Activated CD8-positive, alpha-beta T cell treated with anti-CD3 and anti-CD28 coated beads, Interleukin-2, amount 10 ng/mL, durations not matched to agents 7 days and 5 days (primary cell): ENCODE data around the gene CFAP119. TPM values are rescaled to one million over a fixed set of nuclear protein-coding genes. Genes with fewer than 3 reads are reported as not detected.

Experiments
- ATAC-seq: fragments of 150-1000 bp; cut with Tn5 transposase; one replicate; pipeline ENCODE4 v1.10.0; 2021; ENCODE audit warnings: moderate library complexity
- CTCF ChIA-PET: fragments of 350-600 bp; sonication (Branson Sonifier 250); formaldehyde crosslinking; loops from one replicate; lab custom pipeline; 2021; ENCODE audit warnings: antibody characterized with exemption; lab: Charles Lee
- POLR2A ChIA-PET: fragments of 350-600 bp; sonication (Branson Sonifier 250); formaldehyde crosslinking; loops from one replicate; lab custom pipeline; 2021; ENCODE audit warnings: antibody characterized with exemption; lab: Charles Lee
- DNase-seq: peaks from one replicate; pipeline ENCODE4 v3.0.0-alpha.2; 2020
- H3K27ac Mint-ChIP-seq: one replicate; pipeline ENCODE4 v1.8.0; 2021; ENCODE audit warnings: mild to moderate bottlenecking, mixed read lengths
- H3K27me3 Mint-ChIP-seq: one replicate; pipeline ENCODE4 v1.8.0; 2021; ENCODE audit warnings: low read depth, mixed read lengths
- H3K36me3 Mint-ChIP-seq: one replicate; pipeline ENCODE4 v1.8.0; 2021; ENCODE audit warnings: low read depth, mixed read lengths
- H3K4me1 Mint-ChIP-seq: one replicate; pipeline ENCODE4 v1.8.0; 2021; ENCODE audit warnings: low read depth, mixed read lengths
- H3K4me3 Mint-ChIP-seq: one replicate; pipeline ENCODE4 v1.8.0; 2021; ENCODE audit warnings: mild to moderate bottlenecking, mixed read lengths
- H3K9me3 Mint-ChIP-seq: one replicate; pipeline ENCODE4 v1.8.0; 2022; ENCODE audit warnings: mixed read lengths; ENCODE audit not compliant: insufficient read depth
- total RNA-seq, 2 experiments: library from RNA; stranded (reverse); gene quantifications; one replicate each; pipeline ENCODE4 v1.2.3, GENCODE V29; 2021

Gene CFAP119
- total RNA-seq, 2 experiments from 2014 or later: 4.4 to 4.8 TPM

DNA sequence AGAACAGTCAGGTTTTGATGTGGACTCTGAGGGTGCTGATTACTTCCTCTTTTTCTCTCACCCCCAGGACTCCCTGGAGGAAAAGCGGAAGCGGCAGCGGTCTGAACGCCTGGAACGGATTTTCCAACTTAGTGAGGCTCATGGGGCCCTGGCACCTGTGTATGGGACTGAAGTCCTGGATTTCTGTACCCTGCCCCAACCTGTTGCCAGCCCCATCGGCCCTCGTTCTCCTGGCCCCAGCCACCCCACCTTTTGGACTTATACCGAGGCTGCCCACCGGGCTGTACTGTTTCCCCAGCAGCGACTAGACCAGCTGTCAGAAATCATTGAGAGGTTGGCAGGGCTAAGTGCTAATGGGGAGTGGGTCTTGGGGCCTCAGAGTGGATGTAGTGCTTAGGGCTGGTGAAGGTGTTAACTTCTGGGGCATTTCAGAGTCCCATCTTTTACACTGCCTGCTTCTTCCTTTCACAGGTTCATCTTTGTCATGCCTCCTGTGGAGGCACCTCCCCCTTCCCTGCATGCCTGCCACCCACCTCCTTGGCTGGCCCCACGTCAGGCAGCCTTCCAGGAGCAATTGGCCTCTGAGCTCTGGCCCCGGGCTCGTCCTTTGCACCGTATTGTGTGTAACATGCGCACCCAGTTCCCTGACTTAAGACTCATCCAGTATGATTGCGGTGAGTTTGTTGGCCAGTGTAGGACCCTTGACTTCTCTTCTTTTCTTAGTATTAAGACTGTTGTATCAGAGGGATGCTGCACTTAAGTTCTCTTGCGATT lies 32.8 kb downstream of the CFAP119 start:
- ChIA-PET POLR2A (interaction anchor here (0.7 kb wide), 1 partner anchor 172 kb away, joined by 5 read pairs; no protein-coding TSS in a partner anchor), CTCF (interaction anchor here (1.1 kb wide), 1 partner anchor 18 kb away, joined by 3 read pairs; no protein-coding TSS in a partner anchor)
- H3K9me3 Mint-ChIP-seq: no peaks in the 10 kb centered on the region
- ATAC-seq: no peak
- no peaks in the 10 kb centered on the region for H3K27me3 Mint-ChIP-seq
- H3K4me1 Mint-ChIP-seq: peaks cover 3% of the 10 kb centered on the region
- H3K36me3 Mint-ChIP-seq: peaks cover 56% of the 10 kb centered on the region
- DNase-seq: no peak
- H3K27ac Mint-ChIP-seq: peak overlapping the region; percentile 43
- no peak overlapping the region for H3K4me3 Mint-ChIP-seq

- ChIA-PET POLR2A (interaction anchor here (1.0 to 1.3 kb wide), 2 partner anchors 16 to 20 kb away, joined by 3 to 4 read pairs; partner anchors contain the start of gene PHKG2), CTCF (no interaction called here)
- Mint-ChIP-seq H3K4me3 (no peak overlapping the region), H3K4me1 (peaks cover 3% of the 10 kb centered on the region), H3K27ac (no peak overlapping the region), H3K36me3 (peaks cover 60% of the 10 kb centered on the region), H3K9me3 (no peaks in the 10 kb centered on the region), H3K27me3 (no peaks in the 10 kb centered on the region)
- DNase-seq: no peak
- ATAC-seq: no peak
Measured at GRCh38 chr16:30728321-30728720, 33.5 kb downstream of the CFAP119 start.

DNA sequence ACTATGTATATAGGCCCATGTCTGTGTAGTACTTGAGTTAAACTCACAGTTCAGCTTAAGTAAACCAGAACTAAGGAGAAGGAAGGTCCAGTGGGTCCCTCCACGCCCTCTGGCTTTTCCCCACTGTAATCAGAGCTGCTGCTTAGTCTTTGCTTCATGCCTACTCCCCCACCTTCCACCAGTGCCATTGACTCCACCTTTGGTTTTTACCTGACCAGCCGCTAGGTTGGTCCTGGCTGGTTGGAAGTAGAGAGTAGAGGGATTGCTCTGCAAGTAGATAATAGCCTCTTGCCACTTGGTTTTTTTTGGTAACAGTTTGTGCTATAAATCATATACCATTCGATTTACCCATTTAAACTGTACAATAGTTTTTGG lies 36.5 kb downstream of the CFAP119 start:
- no peak for ATAC-seq
- CTCF ChIA-PET: interaction anchor here (1.2 kb wide), 1 partner anchor 9 kb away, joined by 5 read pairs; no protein-coding TSS in a partner anchor
- peaks cover 3% of the 10 kb centered on the region for H3K4me1 Mint-ChIP-seq
- no peak overlapping the region for H3K4me3 Mint-ChIP-seq
- no peaks in the 10 kb centered on the region for H3K9me3 Mint-ChIP-seq
- POLR2A ChIA-PET: interaction anchor here (1.2 kb wide), 1 partner anchor 12 kb away, joined by 4 read pairs; no protein-coding TSS in a partner anchor
- peaks cover 75% of the 10 kb centered on the region for H3K36me3 Mint-ChIP-seq
- H3K27me3 Mint-ChIP-seq: no peaks in the 10 kb centered on the region
- no peak overlapping the region for H3K27ac Mint-ChIP-seq
- DNase-seq: no peak

- Mint-ChIP-seq H3K4me1 (peaks cover 3% of the 10 kb centered on the region), H3K9me3 (no peaks in the 10 kb centered on the region), H3K27me3 (no peaks in the 10 kb centered on the region), H3K27ac (no peak overlapping the region), H3K4me3 (no peak overlapping the region), H3K36me3 (peaks cover 76% of the 10 kb centered on the region)
- ChIA-PET CTCF (interaction anchor here (1.2 to 1.6 kb wide), 2 partner anchors 10 to 23 kb away, joined by 5 read pairs; partner anchors contain the start of gene PHKG2), POLR2A (interaction anchor here (1.2 to 1.3 kb wide), 2 partner anchors 8 to 13 kb away, joined by 3 to 4 read pairs; no protein-coding TSS in a partner anchor)
- ATAC-seq: no peak
- DNase-seq: no peak
Measured at GRCh38 chr16:30724641-30725417, 37.0 kb downstream of the CFAP119 start.

DNA sequence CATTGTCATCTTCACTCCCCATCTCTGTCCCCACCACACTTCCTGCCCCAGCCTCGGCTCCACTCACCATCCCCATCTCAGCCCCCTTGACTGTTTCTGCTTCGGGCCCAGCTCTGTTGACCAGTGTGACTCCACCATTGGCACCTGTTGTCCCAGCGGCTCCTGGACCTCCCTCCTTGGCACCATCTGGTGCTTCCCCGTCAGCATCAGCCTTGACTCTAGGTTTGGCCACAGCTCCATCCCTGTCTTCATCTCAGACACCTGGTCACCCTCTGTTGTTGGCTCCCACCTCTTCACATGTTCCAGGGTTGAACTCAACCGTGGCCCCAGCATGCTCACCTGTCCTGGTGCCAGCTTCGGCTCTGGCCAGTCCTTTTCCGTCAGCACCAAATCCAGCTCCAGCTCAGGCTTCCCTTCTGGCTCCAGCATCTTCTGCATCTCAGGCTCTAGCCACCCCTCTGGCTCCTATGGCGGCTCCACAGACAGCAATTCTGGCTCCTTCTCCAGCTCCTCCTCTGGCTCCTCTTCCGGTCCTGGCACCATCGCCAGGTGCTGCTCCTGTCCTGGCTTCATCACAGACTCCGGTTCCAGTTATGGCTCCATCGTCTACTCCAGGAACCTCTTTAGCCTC lies 38.0 kb downstream of the CFAP119 start:
- ChIA-PET POLR2A (interaction anchor here (1.3 kb wide), 1 partner anchor 9 kb away, joined by 3 read pairs; no protein-coding TSS in a partner anchor), CTCF (interaction anchor here (1.2 to 1.6 kb wide), 2 partner anchors 11 to 24 kb away, joined by 5 read pairs; partner anchors contain the start of gene PHKG2)
- ATAC-seq: no peak
- peaks cover 73% of the 10 kb centered on the region for H3K36me3 Mint-ChIP-seq
- H3K4me1 Mint-ChIP-seq: no peaks in the 10 kb centered on the region
- H3K4me3 Mint-ChIP-seq: no peak overlapping the region
- H3K27ac Mint-ChIP-seq: no peak overlapping the region
- DNase-seq: no peak
- H3K9me3 Mint-ChIP-seq: no peaks in the 10 kb centered on the region
- H3K27me3 Mint-ChIP-seq: no peaks in the 10 kb centered on the region

- ChIA-PET CTCF (no interaction called here), POLR2A (no interaction called here)
- H3K4me3 Mint-ChIP-seq: no peak overlapping the region
- no peak for DNase-seq
- no peaks in the 10 kb centered on the region for H3K9me3 Mint-ChIP-seq
- no peaks in the 10 kb centered on the region for H3K27me3 Mint-ChIP-seq
- H3K27ac Mint-ChIP-seq: no peak overlapping the region
- H3K36me3 Mint-ChIP-seq: peaks cover 69% of the 10 kb centered on the region
- ATAC-seq: no peak
- H3K4me1 Mint-ChIP-seq: no peaks in the 10 kb centered on the region
Measured at GRCh38 chr16:30722916-30723315, 38.9 kb downstream of the CFAP119 start.

- CTCF ChIA-PET: no interaction called here
- peaks cover 70% of the 10 kb centered on the region for H3K36me3 Mint-ChIP-seq
- POLR2A ChIA-PET: interaction anchor here (0.6 kb wide), 1 partner anchor 92 kb away, joined by 3 read pairs; no protein-coding TSS in a partner anchor
- ATAC-seq (no peak), DNase-seq (no peak)
- H3K4me3 Mint-ChIP-seq: no peak overlapping the region
- H3K9me3 Mint-ChIP-seq: no peaks in the 10 kb centered on the region
- H3K4me1 Mint-ChIP-seq: no peaks in the 10 kb centered on the region
- no peaks in the 10 kb centered on the region for H3K27me3 Mint-ChIP-seq
- no peak overlapping the region for H3K27ac Mint-ChIP-seq
Measured at GRCh38 chr16:30722443-30722842, 39.4 kb downstream of the CFAP119 start.

GRCh38 chr16:30721606-30722005 lies 40.3 kb downstream of the CFAP119 start:
- H3K9me3 Mint-ChIP-seq: no peaks in the 10 kb centered on the region

GRCh38 chr16:30721167-30721566 lies 40.7 kb downstream of the CFAP119 start:
- Mint-ChIP-seq H3K27ac (no peak overlapping the region), H3K36me3 (peaks cover 76% of the 10 kb centered on the region), H3K4me1 (peaks cover 12% of the 10 kb centered on the region), H3K27me3 (no peaks in the 10 kb centered on the region), H3K9me3 (no peaks in the 10 kb centered on the region), H3K4me3 (no peak overlapping the region)
- DNase-seq: no peak
- no peak for ATAC-seq
- POLR2A ChIA-PET: interaction anchor here (1.2 to 1.3 kb wide), 2 partner anchors 11 kb away, joined by 3 read pairs; no protein-coding TSS in a partner anchor
- CTCF ChIA-PET: no interaction called here

More at GRCh38 chr16:30721606-30722005, 40.3 kb downstream of the CFAP119 start:
- Mint-ChIP-seq H3K4me1 (peaks cover 8% of the 10 kb centered on the region), H3K36me3 (peaks cover 72% of the 10 kb centered on the region), H3K27me3 (no peaks in the 10 kb centered on the region), H3K27ac (no peak overlapping the region), H3K4me3 (no peak overlapping the region)
- CTCF ChIA-PET: no interaction called here
- DNase-seq: no peak
- no peak for ATAC-seq
- POLR2A ChIA-PET: interaction anchor here (1.2 to 1.3 kb wide), 2 partner anchors 11 kb away, joined by 3 read pairs; no protein-coding TSS in a partner anchor

GRCh38 chr16:30720694-30721093 lies 41.2 kb downstream of the CFAP119 start:
- ChIA-PET POLR2A (interaction anchor here (1.3 kb wide), 1 partner anchor 11 kb away, joined by 3 read pairs; no protein-coding TSS in a partner anchor), CTCF (no interaction called here)
- no peaks in the 10 kb centered on the region for H3K27me3 Mint-ChIP-seq
- H3K4me1 Mint-ChIP-seq: peaks cover 17% of the 10 kb centered on the region
- DNase-seq (no peak), ATAC-seq (no peak)
- no peaks in the 10 kb centered on the region for H3K9me3 Mint-ChIP-seq
- H3K27ac Mint-ChIP-seq: peak overlapping the region; percentile 13
- H3K36me3 Mint-ChIP-seq: peaks cover 77% of the 10 kb centered on the region
- no peak overlapping the region for H3K4me3 Mint-ChIP-seq

DNA sequence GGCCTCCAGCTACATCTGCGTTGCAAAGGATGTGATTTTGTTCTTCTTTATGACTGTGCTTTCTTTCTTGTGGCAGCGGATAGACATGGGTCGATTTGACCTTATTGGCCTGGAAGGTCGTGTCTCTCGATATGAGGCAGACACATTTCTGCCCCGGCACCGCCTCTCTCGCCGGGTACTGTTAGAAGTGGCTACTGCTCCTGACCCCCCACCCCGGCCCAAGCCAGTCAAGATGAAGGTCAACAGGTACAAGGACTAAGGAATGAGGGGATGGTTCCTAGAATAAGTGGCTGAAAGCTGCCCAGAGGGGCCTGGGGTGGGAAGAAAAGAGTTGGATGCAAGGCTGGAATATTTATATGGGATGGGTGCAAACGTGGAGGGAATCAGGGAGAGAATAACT lies 41.8 kb downstream of the CFAP119 start:
- no peak for DNase-seq
- ChIA-PET POLR2A (no interaction called here), CTCF (interaction anchor here (0.7 kb wide), 1 partner anchor 95 kb away, joined by 3 read pairs; no protein-coding TSS in a partner anchor)
- Mint-ChIP-seq H3K27me3 (no peaks in the 10 kb centered on the region), H3K4me3 (no peak overlapping the region), H3K4me1 (peaks cover 21% of the 10 kb centered on the region), H3K27ac (peak overlapping the region; percentile 10), H3K9me3 (no peaks in the 10 kb centered on the region), H3K36me3 (peaks cover 75% of the 10 kb centered on the region)
- no peak for ATAC-seq
